ENCODE data around the gene ATXN10. TPM values are rescaled to one million over a fixed set of nuclear protein-coding genes. Genes with fewer than 3 reads are reported as not detected.
A peak's percentile ranks its signal among the peaks of the same experiment; 100 is the strongest.

ATXN10 gene
- total and polyA plus RNA-seq, 12 donors = 11.8 to 169 (median 142) TPM

DNA sequence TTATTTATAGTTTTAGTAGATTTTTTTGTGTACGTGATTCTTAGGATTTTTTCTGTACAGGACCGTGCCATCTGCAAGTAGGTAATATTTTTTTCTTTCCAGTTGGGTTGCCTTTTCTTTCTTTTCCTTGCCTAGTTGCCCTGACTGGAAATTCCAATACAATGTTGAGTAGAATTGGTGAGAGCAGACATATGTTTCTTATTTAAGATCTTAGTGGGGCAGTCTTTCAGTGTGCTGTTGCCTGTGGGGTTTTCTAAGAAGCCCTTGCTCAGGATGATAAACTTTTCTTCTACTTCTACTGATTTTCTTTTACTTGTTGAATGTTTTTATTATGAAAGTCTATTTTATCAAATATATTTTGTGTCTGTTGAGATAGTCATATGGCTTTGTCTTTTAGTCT lies 33.0 kb downstream of the ATXN10 start:
- TF ChIP-seq, protein P1, sequence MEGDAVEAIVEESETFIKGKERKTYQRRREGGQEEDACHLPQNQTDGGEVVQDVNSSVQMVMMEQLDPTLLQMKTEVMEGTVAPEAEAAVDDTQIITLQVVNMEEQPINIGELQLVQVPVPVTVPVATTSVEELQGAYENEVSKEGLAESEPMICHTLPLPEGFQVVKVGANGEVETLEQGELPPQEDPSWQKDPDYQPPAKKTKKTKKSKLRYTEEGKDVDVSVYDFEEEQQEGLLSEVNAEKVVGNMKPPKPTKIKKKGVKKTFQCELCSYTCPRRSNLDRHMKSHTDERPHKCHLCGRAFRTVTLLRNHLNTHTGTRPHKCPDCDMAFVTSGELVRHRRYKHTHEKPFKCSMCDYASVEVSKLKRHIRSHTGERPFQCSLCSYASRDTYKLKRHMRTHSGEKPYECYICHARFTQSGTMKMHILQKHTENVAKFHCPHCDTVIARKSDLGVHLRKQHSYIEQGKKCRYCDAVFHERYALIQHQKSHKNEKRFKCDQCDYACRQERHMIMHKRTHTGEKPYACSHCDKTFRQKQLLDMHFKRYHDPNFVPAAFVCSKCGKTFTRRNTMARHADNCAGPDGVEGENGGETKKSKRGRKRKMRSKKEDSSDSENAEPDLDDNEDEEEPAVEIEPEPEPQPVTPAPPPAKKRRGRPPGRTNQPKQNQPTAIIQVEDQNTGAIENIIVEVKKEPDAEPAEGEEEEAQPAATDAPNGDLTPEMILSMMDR (IDR thresholded peaks at IDR 0.05) = no peak
- intact Hi-C loops (cut with DNase I) = no loop called here
- H3K27ac ChIP-seq = no peak overlapping the region
- no peak overlapping the region for H3K4me3 ChIP-seq
- H3K4me1 ChIP-seq = peaks cover 0 to 30% (median 13%) of the 10 kb centered on the region in 9 donors
- no peak for ATAC-seq
- peaks cover 0 to 96% (median 19%) of the 10 kb centered on the region in 9 donors for H3K36me3 ChIP-seq
- WGBS, 2 donors = 98 to 99% methylated on average over 2 of the region's 2 CpGs
- no peak for DNase-seq
- H3K27me3 ChIP-seq = no peaks in the 10 kb centered on the region
- H3K9me3 ChIP-seq = no peaks in the 10 kb centered on the region

DNA sequence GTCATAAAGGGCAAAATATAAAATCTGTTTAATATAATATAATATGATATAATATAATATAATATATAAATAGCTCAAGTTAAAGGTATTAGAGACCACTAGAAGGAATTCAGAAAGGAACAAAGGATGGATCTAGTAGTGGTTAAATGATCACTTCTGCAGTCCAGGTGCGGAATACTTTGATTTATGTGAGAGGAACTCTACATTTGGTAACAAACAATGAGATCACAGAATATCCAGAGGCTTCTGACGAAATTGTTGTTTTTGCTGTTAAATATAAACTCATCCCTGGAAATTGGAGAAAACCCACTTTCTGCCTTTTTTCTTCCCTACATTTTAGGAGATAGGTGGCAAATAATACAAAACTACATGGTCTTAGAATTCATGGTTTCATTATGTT lies 36.0 kb downstream of the ATXN10 start:
- H3K9me3 ChIP-seq = no peaks in the 10 kb centered on the region
- ATAC-seq (no peak), DNase-seq (no peak)
- intact Hi-C loops (cut with DNase I) = no loop called here
- TF ChIP-seq, protein P1 (IDR thresholded peaks at IDR 0.05) = no peak
- WGBS, 2 donors = 93 to 97% methylated on average over 2 of the region's 2 CpGs
- no peak overlapping the region for H3K4me3 ChIP-seq
- H3K27me3 ChIP-seq = no peaks in the 10 kb centered on the region
- peaks cover 0 to 89% (median 14%) of the 10 kb centered on the region in 9 donors for H3K36me3 ChIP-seq
- no peak overlapping the region for H3K27ac ChIP-seq
- H3K4me1 ChIP-seq = peaks cover 0 to 39% (median 20%) of the 10 kb centered on the region in 9 donors

DNA sequence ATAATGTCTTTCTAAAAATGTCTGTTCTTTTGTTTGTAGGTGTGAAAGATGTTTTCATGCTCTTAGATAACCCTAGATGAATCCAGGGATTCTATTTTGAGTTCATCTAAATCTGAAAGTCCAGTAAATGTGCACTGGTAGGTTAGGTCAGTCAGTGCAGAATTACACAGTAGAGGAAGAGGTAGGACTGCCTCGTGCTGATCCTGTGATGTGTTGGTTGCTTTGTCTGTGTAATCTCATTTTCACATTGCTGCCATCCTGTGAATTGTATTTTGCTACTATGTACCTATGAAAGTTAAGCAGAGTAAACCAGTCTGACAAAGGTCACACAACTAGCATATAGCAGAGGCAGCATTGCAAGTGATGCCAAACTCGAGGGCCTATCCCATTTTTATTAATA lies 36.5 kb downstream of the ATXN10 start:
- H3K4me3 ChIP-seq = no peak overlapping the region
- intact Hi-C loops (cut with DNase I) = no loop called here
- peaks cover 0 to 36% (median 22%) of the 10 kb centered on the region in 9 donors for H3K4me1 ChIP-seq
- H3K27me3 ChIP-seq = no peaks in the 10 kb centered on the region
- TF ChIP-seq, protein P1 (IDR thresholded peaks at IDR 0.05) = no peak
- peaks cover 0 to 84% (median 9%) of the 10 kb centered on the region in 9 donors for H3K36me3 ChIP-seq
- 53 to 71% methylated on average over 2 of the region's 2 CpGs for WGBS, 2 donors
- peak overlapping the region in 1 of 10 donors; percentile 24 for H3K27ac ChIP-seq
- no peaks in the 10 kb centered on the region for H3K9me3 ChIP-seq
- ATAC-seq = peak in 2 of 8 donors; percentile 37 to 56
- no peak for DNase-seq

DNA sequence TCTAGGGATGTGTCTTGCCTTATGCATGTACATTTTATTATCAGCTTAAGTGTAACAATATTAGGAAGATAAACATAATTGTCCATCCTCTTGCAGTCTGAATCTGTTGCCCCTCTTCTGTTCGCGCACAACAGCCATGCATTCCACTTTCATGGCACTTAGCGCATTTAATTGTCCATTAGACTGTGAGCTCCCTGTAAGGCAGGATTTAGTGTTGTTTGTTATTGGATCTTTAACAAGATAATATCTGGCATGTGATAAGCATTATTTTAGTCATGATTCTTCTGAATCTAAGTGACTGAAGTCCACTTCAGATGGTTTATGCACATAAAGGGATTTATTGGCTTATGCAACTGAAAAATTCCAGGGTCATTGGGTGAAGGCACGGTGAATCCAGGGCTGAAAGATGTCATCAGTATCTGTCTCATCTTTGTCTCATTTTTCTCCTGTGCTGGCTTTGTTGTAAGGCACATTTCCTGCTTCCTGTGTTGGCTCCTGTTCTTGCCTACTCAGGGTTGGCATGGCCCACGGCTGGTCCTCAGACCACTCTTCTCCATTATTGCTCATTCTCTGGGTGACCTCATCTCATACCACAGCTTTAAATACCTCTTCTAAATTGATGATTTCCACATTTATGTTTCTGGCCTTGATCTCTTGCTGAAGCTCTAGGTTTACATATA lies 37.6 kb downstream of the ATXN10 start:
- TF ChIP-seq, protein P1 (IDR thresholded peaks at IDR 0.05) = no peak

More for the DNA sequence above, 37.6 kb downstream of the ATXN10 start:
- DNase-seq = no peak
- no peaks in the 10 kb centered on the region for H3K9me3 ChIP-seq
- peaks cover 0 to 36% (median 22%) of the 10 kb centered on the region in 9 donors for H3K4me1 ChIP-seq
- WGBS, 2 donors = 83 to 89% methylated on average over 5 of the region's 5 CpGs
- H3K27ac ChIP-seq = peak overlapping the region in 2 of 10 donors; percentile 5 to 24
- H3K4me3 ChIP-seq = no peak overlapping the region
- peaks cover 0 to 79% (median 0%) of the 10 kb centered on the region in 9 donors for H3K36me3 ChIP-seq
- peak in 1 of 8 donors; percentile 59 for ATAC-seq
- intact Hi-C loops (cut with DNase I) = no loop called here
- H3K27me3 ChIP-seq = no peaks in the 10 kb centered on the region
